Measurements from ENCODE around the gene ZNF638.
"Not testable (repeated sequence)": the region's sequence is repeated elsewhere in the genome, so short reads cannot be mapped to it uniquely, and the experiment has no call there.

ZNF638 gene, protein sequence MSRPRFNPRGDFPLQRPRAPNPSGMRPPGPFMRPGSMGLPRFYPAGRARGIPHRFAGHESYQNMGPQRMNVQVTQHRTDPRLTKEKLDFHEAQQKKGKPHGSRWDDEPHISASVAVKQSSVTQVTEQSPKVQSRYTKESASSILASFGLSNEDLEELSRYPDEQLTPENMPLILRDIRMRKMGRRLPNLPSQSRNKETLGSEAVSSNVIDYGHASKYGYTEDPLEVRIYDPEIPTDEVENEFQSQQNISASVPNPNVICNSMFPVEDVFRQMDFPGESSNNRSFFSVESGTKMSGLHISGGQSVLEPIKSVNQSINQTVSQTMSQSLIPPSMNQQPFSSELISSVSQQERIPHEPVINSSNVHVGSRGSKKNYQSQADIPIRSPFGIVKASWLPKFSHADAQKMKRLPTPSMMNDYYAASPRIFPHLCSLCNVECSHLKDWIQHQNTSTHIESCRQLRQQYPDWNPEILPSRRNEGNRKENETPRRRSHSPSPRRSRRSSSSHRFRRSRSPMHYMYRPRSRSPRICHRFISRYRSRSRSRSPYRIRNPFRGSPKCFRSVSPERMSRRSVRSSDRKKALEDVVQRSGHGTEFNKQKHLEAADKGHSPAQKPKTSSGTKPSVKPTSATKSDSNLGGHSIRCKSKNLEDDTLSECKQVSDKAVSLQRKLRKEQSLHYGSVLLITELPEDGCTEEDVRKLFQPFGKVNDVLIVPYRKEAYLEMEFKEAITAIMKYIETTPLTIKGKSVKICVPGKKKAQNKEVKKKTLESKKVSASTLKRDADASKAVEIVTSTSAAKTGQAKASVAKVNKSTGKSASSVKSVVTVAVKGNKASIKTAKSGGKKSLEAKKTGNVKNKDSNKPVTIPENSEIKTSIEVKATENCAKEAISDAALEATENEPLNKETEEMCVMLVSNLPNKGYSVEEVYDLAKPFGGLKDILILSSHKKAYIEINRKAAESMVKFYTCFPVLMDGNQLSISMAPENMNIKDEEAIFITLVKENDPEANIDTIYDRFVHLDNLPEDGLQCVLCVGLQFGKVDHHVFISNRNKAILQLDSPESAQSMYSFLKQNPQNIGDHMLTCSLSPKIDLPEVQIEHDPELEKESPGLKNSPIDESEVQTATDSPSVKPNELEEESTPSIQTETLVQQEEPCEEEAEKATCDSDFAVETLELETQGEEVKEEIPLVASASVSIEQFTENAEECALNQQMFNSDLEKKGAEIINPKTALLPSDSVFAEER (N-terminal part only)

GRCh38 chr2:71331581-71332434, at the start of gene ZNF638:
Gene ZNF638, plus strand, starts transcription at chr2:71331782. Its CDS starts 17,173 bp downstream, at chr2:71348955.
- peak; percentile 80 for DNase-seq (ENCODE audit: low read depth)

DNA sequence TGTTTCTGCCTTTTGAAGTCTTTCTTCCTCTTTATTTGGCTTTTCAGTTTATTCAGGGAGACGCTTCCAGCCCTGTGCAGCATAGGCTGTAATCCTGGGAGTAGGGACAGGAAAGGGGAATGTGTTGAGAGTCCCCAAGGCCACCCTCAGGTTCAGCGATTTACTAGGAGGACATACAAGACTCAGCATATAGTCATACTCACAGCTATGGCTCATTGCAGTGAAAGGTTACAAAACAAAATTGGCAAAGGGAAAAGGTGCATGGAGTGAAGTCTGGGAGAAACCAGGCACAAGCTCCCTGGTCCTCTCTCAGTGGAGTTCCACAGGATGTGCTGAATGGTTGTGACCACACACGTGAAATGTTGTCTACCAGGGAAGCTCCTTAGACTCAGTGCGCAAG, 49.6 kb upstream of the ZNF638 start:
- no peak for DNase-seq (ENCODE audit: low read depth)

DNA sequence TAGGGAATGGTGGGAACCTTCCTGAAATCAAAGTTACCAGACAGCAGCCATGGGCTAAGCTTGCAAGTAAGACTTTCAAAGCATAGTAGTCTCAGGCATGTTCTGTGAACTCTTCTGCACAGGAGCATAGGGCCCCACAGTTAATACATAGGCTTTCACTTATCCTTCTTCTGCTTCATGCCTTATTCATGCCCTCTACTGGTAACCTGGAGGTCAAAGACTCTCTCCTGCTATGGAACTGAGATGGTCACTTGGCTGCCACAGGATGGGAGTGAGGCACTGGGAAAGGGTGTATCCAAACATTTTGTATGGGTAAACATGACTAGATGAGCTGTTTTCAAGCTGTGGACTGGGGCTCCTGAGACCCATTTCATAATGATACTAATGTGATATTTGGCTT, 49.1 kb upstream of the ZNF638 start:
- DNase-seq (ENCODE audit: low read depth), result no peak

- DNase-seq (ENCODE audit: low read depth), result no peak
Observed at GRCh38 chr2:71283131-71283530, 48.5 kb upstream of the ZNF638 start.

DNA sequence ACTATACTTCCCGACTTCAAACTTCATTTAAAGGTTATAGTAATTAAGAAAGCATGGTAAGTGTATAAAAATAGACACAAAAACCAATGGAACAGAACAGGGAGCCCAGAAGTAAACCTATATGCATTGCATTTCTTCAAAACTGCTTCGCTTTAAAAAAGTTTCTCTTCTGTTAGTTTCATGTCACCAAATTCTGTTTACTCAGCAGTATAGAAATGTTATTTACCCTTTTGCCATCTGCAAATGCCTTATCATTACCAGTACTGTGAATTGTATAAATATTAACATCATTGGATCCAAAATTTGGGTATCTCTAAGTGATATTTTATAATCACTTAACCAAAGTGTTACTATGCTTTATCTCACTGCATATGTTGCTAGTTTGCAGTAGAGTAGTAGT, 45.9 kb upstream of the ZNF638 start:
- DNase-seq (ENCODE audit: low read depth), result no peak

- DNase-seq (ENCODE audit: low read depth), result no peak
Observed at GRCh38 chr2:71291398-71291797, 40.2 kb upstream of the ZNF638 start.

- DNase-seq (ENCODE audit: low read depth), result no peak
Observed at GRCh38 chr2:71292159-71292558, 39.4 kb upstream of the ZNF638 start.

DNA sequence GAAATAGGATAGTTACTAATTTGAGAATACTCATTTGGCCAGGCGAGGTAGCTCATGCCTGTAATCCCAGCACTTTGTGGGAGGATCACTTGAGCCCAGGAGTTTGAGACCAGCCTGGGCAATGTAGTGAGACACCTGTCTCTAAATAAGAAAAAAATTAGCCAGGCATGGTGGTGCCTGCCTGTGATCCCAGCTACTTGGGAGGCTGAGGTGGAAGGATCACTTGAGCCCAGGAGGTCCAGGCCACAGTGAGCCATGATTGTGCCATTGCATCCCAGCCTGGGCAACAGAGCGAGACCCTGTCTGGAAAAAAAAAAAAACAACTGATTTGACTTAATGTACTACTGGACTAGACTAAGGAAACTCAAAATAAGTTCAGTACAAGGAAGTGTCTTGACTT, 32.7 kb upstream of the ZNF638 start:
- DNase-seq (ENCODE audit: low read depth), result no peak

GRCh38 chr2:71299507-71299906, 32.1 kb upstream of the ZNF638 start:
- no peak for DNase-seq (ENCODE audit: low read depth)

DNA sequence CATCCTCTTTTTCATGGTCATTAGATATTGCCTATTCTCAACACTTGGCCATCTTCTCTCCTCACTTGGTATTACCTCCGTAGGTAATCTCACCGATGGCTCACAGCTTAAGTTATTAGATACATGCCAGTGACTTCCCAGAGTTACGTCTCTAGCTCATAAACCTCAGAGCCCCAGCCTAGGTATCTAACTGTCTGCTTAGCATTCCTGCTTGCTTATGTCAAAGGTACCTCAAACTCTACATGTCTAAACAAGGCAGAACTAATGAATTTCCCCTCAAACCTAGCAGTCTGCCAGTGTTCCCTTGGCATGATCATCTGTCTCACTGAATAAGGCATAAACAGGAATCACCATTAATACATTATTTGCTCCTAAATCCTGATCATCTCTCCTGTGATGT, 27.7 kb upstream of the ZNF638 start:
- DNase-seq (ENCODE audit: low read depth), result no peak

GRCh38 chr2:71306762-71307161, 24.8 kb upstream of the ZNF638 start:
- no peak for DNase-seq (ENCODE audit: low read depth)

DNA sequence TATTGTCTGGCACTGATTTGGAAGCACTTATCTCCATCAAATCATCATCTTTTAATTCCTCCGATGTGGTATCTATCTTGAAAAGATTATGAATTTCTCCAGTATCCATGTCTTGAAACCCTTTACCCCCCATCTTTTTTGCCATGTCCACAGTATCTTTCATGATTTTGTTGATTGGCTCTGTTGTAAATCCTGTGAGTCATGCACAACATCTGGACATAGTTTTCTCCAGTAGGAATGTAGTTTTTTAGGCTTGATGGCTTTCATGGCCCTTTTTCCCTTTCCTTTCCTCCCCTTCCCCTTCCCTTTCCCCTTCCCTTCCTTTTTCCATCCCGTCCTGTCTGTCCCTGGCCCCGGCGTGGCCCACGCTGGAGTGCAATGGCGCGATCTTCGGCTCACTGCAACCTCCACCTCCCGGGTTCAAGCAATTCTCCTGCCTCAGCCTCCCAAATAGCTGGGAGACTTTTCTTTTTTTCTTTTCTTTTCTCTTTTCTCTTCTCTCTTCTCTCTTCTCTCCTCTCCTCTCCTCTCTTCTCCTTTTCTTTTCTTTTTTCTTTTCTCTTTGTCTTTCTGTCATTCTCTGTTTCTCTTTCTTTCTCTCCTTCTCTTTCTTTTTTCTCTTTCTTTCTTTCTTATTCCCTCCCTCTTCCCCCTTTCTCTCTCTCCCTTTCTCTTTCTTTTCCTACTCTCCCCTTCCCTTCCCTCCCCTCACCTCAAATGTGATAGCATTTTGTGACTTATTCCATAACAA, 18.4 kb upstream of the ZNF638 start:
- DNase-seq (ENCODE audit: low read depth), result no peak

- no peak for DNase-seq (ENCODE audit: low read depth)
Observed at GRCh38 chr2:71317060-71317459, 14.5 kb upstream of the ZNF638 start.

- DNase-seq (ENCODE audit: low read depth), result not testable (repeated sequence)
Observed at GRCh38 chr2:71317900-71318299, 13.7 kb upstream of the ZNF638 start.

DNA sequence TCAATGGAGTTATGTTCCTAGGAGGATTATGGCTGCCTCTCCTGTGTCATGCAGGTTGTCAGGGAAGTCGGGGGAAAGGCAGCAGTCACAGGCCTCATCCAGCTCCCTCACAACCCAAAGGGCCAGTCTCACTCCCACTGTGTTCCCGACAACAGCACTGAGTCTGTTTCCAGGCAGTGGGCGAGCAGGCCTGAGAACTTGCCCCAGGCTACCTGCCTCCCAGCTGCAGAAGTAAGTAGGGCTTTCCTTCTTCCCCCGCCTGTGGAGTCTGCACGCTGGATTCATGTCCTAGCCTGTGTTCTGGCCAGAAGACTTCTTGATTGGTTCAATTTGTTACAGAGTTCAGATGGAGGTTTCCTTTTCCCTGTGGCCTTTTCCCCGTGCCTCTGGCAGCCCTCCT, 8.2 kb upstream of the ZNF638 start:
- DNase-seq (ENCODE audit: low read depth), result no peak

DNA sequence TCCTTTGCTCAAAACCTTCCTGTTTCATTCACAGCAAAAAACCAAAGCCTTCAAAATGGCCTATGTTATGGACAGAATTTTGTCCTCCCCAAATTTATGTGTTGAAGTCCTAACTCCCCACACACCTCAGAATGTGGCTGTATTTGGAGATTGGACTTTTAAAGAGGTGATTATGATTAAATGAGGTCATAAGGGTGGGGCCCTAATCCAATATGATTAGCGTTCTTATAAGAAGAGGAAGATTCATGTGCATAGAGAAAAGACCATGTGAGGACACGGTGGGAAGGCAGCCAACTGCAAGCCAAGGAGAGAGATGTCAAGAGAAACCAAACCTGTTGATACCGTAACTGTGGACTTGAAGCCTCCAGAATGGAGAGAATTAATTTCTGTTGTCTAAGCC, 4.6 kb upstream of the ZNF638 start:
- no peak for DNase-seq (ENCODE audit: low read depth)

- no peak for DNase-seq (ENCODE audit: low read depth)
Observed at GRCh38 chr2:71327916-71328315, 3.7 kb upstream of the ZNF638 start.

DNA sequence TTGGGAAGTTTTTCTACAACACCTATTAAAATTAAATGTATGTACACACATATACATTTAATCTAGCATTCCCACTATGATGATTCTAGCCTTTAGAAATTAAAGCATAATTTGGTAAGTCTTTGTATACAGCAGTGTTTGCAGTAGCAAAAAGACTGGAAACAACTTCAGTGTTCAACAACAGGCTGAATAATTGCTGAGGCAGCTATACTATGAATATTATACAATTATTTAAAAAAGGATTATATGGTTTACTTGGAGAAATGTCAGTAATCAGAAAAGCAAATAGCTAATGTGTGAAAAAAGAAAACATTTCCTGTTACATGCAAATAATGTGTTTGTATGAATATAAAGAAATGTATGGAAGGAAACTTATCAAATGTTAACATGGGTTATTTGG, 1.4 kb upstream of the ZNF638 start:
- DNase-seq (ENCODE audit: low read depth), result no peak

DNA sequence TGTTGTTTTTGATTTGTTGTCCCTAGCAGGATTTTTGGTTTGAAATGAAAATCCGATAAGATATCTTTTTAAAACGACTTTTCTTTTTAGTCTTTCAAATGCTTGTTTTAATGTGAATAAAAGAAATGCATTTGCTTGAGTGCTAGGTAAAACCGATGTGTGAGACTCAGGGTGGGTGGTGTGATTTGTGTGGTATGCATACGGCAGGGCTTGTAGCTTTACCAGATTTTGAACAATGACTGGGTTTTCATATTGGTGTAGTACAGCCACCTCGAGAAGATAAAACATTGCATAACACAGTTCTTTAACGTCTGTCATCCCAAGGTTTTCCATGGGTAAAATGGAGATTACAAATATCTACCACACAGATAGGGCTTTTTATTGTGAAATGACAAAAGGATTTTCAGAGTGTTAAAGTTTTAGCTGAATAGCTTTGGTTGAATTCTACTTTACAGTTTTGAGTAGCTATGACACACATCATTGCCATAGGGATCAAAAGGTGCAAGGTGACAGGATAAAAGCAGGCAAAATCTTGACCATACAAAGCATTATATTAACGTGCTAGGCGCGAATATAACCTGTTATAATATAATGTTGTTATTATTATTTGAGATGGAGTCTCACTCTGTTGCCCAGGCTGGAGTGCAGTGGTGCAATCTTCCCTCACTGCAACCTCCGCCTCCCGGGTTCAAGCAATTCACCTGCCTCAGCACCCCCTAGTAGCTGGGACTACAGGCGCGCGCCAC, 824 bp upstream of the ZNF638 start:
- no peak for DNase-seq (ENCODE audit: low read depth)

DNA sequence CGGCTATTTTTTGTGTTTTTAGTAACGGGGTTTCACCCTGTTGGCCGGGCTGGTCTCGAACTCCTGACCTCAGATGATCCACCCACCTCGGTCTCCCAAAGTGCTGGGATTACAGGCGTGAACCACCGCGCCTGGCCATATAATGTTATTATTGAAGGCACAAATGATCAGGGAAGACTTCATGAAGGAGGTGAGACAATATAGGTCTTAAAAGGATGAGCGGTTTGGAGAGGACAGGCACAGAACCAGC, 326 bp upstream of the ZNF638 start:
- peak; percentile 20 for DNase-seq (ENCODE audit: low read depth)

Measured in stimulated activated CD8-positive, alpha-beta memory T cell treated with anti-CD3 and anti-CD28 coated beads, Interleukin-7, amount 100 ng/mL, for 24 hours (primary cell).